HepG2 (cell line): Measurements from ENCODE around the gene OR9A4.

Experiments used
- FOXP1 ChIP-seq, 2 experiments: fragments of 450-650 bp in 1 of 2; IDR thresholded peaks; 2 replicates each; pipeline ENCODE4 v1.6.1; 2017 to 2018; ENCODE audit warnings: antibody characterized with exemption in 1 of 2
- HDAC1 ChIP-seq: sonication (generic); formaldehyde crosslinking; IDR thresholded peaks from 2 replicates; pipeline ENCODE4 v1.5.1; 2020; ENCODE audit warnings: mild to moderate bottlenecking, missing genetic modification reagents
- HNRNPK ChIP-seq: fragments of 200-400 bp; formaldehyde crosslinking; IDR thresholded peaks from 2 replicates; pipeline ENCODE4 v1.6.1; 2018; ENCODE audit warnings: low read length, low read depth, moderate library complexity, mild to moderate bottlenecking; ENCODE audit not compliant: poor library complexity, severe bottlenecking
- JUND ChIP-seq: sonication (generic); formaldehyde crosslinking; IDR thresholded peaks from 2 replicates; pipeline ENCODE4 v1.8.0; 2022; ENCODE audit warnings: mild to moderate bottlenecking, missing genetic modification reagents
- KDM1A ChIP-seq: IDR thresholded peaks from 2 replicates; pipeline ENCODE4 v1.6.1; 2016; ENCODE audit warnings: missing compliant biosample characterization
- MAFF ChIP-seq: IDR thresholded peaks from 2 replicates; pipeline ENCODE4 v1.6.1; 2011; ENCODE audit warnings: low read depth, low read length, improper control_type of control experiment
- NFE2L2 ChIP-seq: fragments of 150-350 bp; IDR thresholded peaks from 2 replicates; pipeline ENCODE4 v1.6.1; 2014; ENCODE audit warnings: low read length
- NR3C1 ChIP-seq: sonication (generic); formaldehyde crosslinking; IDR thresholded peaks from 2 replicates; pipeline ENCODE4 v1.4.0; 2020; ENCODE audit warnings: missing genetic modification reagents
- POLR2A ChIP-seq, 2 experiments: IDR thresholded peaks; 2 replicates each; pipeline ENCODE4 v1.6.1; 2011; ENCODE audit warnings: low read depth in 2 of 2, low read length in 2 of 2, mild to moderate bottlenecking in 1 of 2, moderate library complexity in 1 of 2; ENCODE audit not compliant: insufficient read depth in 1 of 2
- PTBP1 ChIP-seq: fragments of 200-400 bp; formaldehyde crosslinking; IDR thresholded peaks from 2 replicates; pipeline ENCODE4 v1.6.1; 2018; ENCODE audit warnings: low read length, low read depth; ENCODE audit not compliant: poor library complexity, severe bottlenecking
- TCF7 ChIP-seq: sonication (generic); IDR thresholded peaks from 2 replicates; pipeline ENCODE4 v1.6.1; 2016; ENCODE audit warnings: antibody characterized with exemption, low read depth
- ZNF350 ChIP-seq: sonication (generic); formaldehyde crosslinking; IDR thresholded peaks from 2 replicates; pipeline ENCODE4 v1.4.0; 2020; ENCODE audit warnings: mild to moderate bottlenecking, low read depth, missing genetic modification reagents, borderline replicate concordance
- TF ChIP-seq, protein P1 (sequence below), 2 experiments: IDR thresholded peaks; 2 replicates each; pipeline ENCODE4 v1.6.1; 2011 to 2012; ENCODE audit warnings: low read length in 2 of 2, borderline replicate concordance in 1 of 2, low read depth in 1 of 2, mild to moderate bottlenecking in 1 of 2, moderate library complexity in 1 of 2
- TF ChIP-seq, protein P2 (sequence below): sonication (generic); formaldehyde crosslinking; IDR thresholded peaks from 2 replicates; pipeline ENCODE4 v1.4.0; 2020; ENCODE audit warnings: missing genetic modification reagents

DNA sequence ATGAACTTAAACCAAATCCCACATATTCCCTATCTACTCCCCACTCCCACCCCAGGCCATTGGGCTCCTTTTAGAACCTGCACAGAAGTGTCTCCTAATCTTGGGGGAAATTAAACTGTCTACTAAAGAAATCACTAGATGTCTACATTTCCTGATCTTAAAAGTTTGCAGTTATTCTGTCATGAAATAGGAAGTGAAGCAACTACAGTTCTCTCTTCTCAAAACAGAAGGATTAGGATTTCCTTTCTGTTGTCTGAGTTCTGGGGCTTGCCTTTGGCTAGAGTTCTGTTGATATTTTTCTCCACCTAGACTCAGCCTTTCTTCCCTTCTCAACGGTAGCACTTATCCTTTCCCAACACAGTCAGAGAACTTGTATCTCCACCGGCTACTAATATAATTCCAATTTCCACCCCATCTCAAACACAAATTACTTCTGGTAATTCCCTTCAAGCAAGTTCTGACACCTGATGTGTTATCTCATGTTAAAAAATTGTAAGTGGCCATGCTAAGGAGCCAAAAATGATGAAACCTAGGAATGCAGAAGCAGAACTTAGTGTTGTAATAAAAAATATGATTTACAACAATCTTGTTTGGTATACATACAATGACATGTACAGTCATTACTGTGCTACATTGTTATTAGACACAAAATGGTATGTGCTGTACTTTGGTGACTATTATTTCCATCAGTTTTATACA, 12.1 kb downstream of the OR9A4 start:
- TF ChIP-seq JUND (CRISPR knock-in tag): no peak
- TF ChIP-seq NFE2L2: no peak
- TF ChIP-seq, protein P1, sequence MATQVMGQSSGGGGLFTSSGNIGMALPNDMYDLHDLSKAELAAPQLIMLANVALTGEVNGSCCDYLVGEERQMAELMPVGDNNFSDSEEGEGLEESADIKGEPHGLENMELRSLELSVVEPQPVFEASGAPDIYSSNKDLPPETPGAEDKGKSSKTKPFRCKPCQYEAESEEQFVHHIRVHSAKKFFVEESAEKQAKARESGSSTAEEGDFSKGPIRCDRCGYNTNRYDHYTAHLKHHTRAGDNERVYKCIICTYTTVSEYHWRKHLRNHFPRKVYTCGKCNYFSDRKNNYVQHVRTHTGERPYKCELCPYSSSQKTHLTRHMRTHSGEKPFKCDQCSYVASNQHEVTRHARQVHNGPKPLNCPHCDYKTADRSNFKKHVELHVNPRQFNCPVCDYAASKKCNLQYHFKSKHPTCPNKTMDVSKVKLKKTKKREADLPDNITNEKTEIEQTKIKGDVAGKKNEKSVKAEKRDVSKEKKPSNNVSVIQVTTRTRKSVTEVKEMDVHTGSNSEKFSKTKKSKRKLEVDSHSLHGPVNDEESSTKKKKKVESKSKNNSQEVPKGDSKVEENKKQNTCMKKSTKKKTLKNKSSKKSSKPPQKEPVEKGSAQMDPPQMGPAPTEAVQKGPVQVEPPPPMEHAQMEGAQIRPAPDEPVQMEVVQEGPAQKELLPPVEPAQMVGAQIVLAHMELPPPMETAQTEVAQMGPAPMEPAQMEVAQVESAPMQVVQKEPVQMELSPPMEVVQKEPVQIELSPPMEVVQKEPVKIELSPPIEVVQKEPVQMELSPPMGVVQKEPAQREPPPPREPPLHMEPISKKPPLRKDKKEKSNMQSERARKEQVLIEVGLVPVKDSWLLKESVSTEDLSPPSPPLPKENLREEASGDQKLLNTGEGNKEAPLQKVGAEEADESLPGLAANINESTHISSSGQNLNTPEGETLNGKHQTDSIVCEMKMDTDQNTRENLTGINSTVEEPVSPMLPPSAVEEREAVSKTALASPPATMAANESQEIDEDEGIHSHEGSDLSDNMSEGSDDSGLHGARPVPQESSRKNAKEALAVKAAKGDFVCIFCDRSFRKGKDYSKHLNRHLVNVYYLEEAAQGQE (IDR thresholded peaks at IDR 0.05; ENCODE audit: borderline replicate concordance in 1 of 2, low read depth in 1 of 2, low read length in 2 of 2): no peak
- no peak for TF ChIP-seq PTBP1
- no peak for TF ChIP-seq FOXP1 (IDR thresholded peaks at IDR 0.05)
- no peak for TF ChIP-seq FOXP1 (CRISPR knock-in tag; IDR thresholded peaks at IDR 0.05)
- no peak for TF ChIP-seq NR3C1 (CRISPR knock-in tag)
- TF ChIP-seq ZNF350: no peak
- TF ChIP-seq, protein P2, sequence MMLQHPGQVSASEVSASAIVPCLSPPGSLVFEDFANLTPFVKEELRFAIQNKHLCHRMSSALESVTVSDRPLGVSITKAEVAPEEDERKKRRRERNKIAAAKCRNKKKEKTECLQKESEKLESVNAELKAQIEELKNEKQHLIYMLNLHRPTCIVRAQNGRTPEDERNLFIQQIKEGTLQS (CRISPR knock-in tag): no peak
- no peak for TF ChIP-seq MAFF
- TF ChIP-seq TCF7: no peak
- TF ChIP-seq HDAC1 (CRISPR knock-in tag): no peak
- TF ChIP-seq POLR2A (IDR thresholded peaks at IDR 0.05; ENCODE audit: insufficient read depth in 1 of 2, low read depth in 2 of 2, low read length in 2 of 2): no peak
- TF ChIP-seq HNRNPK: no peak
- no peak for TF ChIP-seq KDM1A (CRISPR knock-in tag)
